GM12873 (cell line): ENCODE data around the gene ANKRD60.

Experiments used
- CTCF ChIP-seq: IDR thresholded peaks from 2 replicates; pipeline ENCODE4 v1.5.1; 2012; ENCODE audit warnings: low read depth, mild to moderate bottlenecking, moderate library complexity, low read length, control low read depth; ENCODE audit not compliant: insufficient read depth; ENCODE audit errors: missing control alignments

ANKRD60 gene

GRCh38 chr20:58210398-58210747 lies 18.1 kb downstream of the ANKRD60 start:
- no peak for TF ChIP-seq CTCF

- TF ChIP-seq CTCF, result peak; percentile 100
Observed at GRCh38 chr20:58209652-58210397, 18.6 kb downstream of the ANKRD60 start.

- TF ChIP-seq CTCF, result no peak
Observed at GRCh38 chr20:58208944-58209343, 19.5 kb downstream of the ANKRD60 start.

- no peak for TF ChIP-seq CTCF
Observed at GRCh38 chr20:58205850-58206249, 22.6 kb downstream of the ANKRD60 start.

- TF ChIP-seq CTCF, result no peak
Observed at GRCh38 chr20:58202044-58202443, 26.4 kb downstream of the ANKRD60 start.

GRCh38 chr20:58201616-58202015 lies 26.8 kb downstream of the ANKRD60 start:
- TF ChIP-seq CTCF, result no peak

GRCh38 chr20:58199469-58199868 lies 29.0 kb downstream of the ANKRD60 start:
- TF ChIP-seq CTCF, result no peak
